B cell (primary cell): Measurements from ENCODE around the gene PLA2G4E.

Source experiments
- CTCF ChIP-seq: fragments of 200-600 bp; IDR thresholded peaks from one replicate; pipeline ENCODE4 v1.8.0; 2022; ENCODE audit warnings: antibody characterized with exemption, mild to moderate bottlenecking
- EZH2 ChIP-seq: IDR thresholded peaks from 2 replicates; pipeline ENCODE4 v1.6.1; 2012; ENCODE audit warnings: borderline replicate concordance, low read depth, mild to moderate bottlenecking, moderate library complexity, low read length; ENCODE audit not compliant: insufficient read depth, poor library complexity, severe bottlenecking

- TF ChIP-seq CTCF: no peak
- no peak for TF ChIP-seq EZH2
These were observed 50.4 kb downstream of the PLA2G4E start for GRCh38 chr15:41970456-41970855.
